ENCODE data around the gene MPST. TPM values are rescaled to one million over a fixed set of nuclear protein-coding genes. Genes with fewer than 3 reads are reported as not detected.

Gene MPST
- total RNA-seq, 1 donor from 2014 or later = 48.5 TPM

DNA sequence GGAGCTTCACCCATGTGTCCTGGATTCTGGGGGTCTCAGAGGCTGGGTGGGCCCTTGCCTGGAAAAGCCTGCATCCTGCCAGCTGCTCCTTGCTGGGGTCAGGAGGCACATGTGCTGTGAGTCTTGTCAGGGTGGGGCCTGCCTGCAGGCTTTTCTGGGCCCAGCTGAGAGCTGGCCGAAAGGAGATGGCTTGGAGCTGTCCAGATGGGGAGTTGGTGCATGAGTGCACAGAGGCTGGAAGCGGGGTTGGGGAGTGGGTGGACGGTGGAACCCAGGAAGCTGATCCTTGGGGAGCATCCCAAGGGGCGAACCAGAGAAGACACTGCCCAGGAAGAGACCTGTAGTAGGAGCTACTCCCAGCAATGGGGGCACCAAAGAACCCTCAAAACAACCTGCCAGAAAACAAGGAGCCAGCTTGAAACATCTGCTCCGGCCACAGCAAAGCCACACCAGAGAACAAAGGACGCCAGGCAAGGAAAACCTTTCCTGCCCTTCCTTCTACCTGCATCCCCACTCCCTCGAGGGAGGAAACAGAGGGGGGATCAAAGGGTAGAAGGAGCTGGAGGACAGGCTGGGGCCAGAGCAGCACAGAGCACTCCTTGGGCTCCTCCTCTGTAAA lies 23.8 kb downstream of the MPST start:
- Histone ChIP-seq H3K4me1 (ENCODE audit: control insufficient read depth in 3 of 3, insufficient read depth in 3 of 3, low read length in 3 of 3) (peaks cover 0 to 4% (median 0%) of the 10 kb centered on the region in 3 donors), H3K4me3 (ENCODE audit: low read length in 3 of 3) (no peak overlapping the region), H3K27ac (ENCODE audit: low read depth, low read length) (no peak overlapping the region), H3K27me3 (ENCODE audit: control insufficient read depth in 3 of 3, insufficient read depth in 3 of 3, low read length in 3 of 3) (peaks cover 9 to 10% (median 9%) of the 10 kb centered on the region in 3 donors), H3K9ac (ENCODE audit: low read depth in 1 of 3, low read length in 3 of 3) (peak overlapping the region in 1 of 3 donors; percentile 40), H3K9me3 (ENCODE audit: control insufficient read depth in 3 of 3, low read length in 3 of 3) (no peaks in the 10 kb centered on the region), H3K36me3 (ENCODE audit: control insufficient read depth in 3 of 3, insufficient read depth in 3 of 3, low read length in 3 of 3) (no peaks in the 10 kb centered on the region)

- peak overlapping the region in 1 of 3 donors; percentile 40 for H3K9ac ChIP-seq (ENCODE audit: low read depth in 1 of 3, low read length in 3 of 3)
These were observed 24.4 kb downstream of the MPST start for GRCh38 chr22:37043828-37044538.

DNA sequence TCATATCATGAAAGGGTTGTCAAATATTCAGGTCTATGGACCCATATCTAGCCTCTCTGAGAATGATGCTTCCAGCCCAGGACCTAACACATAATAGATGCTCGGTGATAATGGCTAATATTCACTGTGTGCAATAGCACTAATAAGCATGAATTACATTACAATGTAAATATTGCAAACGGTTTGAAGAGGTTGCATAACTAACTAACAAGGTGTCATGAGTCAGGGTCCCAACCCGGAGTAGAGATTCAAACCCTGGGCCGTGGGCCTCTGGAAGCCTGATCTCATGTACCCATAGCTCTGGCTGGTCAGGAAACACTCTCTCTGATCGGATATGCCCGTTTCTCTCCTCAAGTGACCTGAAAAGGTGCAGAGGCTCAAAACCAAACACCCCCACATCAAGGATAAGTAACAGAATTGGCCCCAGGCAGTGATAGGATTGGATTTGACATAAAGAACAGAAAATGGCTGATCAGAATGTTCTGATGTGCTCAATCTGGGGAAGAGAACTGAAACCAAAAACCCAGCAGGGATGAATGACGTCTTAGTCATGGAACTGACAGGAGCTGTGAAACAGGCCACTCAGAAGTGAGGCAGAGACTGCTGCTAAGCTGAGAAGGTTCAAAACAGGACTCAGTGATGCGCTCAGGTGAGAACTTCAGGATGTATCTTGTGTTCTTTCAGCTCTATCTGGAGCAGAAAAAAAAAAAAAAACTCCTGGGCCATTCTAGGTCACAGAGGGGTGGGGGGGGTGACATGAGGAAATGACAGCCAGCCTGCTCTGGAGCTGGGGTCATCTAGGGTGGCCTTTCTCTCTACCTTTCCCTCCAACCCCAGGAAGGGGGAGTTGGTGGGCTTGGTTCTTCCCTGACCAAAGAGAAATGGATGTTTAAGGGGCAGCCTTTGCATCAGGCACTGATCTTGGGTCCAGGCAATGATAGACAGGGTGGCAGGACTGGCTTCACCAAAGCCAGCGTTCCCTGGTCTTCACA lies 25.4 kb downstream of the MPST start:
- H3K4me3 ChIP-seq (ENCODE audit: low read length in 3 of 3) = no peak overlapping the region
- no peak overlapping the region for H3K9ac ChIP-seq (ENCODE audit: low read depth in 1 of 3, low read length in 3 of 3)
- peaks cover 0 to 4% (median 0%) of the 10 kb centered on the region in 3 donors for H3K4me1 ChIP-seq (ENCODE audit: control insufficient read depth in 3 of 3, insufficient read depth in 3 of 3, low read length in 3 of 3)
- no peaks in the 10 kb centered on the region for H3K9me3 ChIP-seq (ENCODE audit: control insufficient read depth in 3 of 3, low read length in 3 of 3)
- H3K27ac ChIP-seq (ENCODE audit: low read depth, low read length) = no peak overlapping the region
- H3K27me3 ChIP-seq (ENCODE audit: control insufficient read depth in 3 of 3, insufficient read depth in 3 of 3, low read length in 3 of 3) = peaks cover 9 to 13% (median 9%) of the 10 kb centered on the region in 3 donors
- H3K36me3 ChIP-seq (ENCODE audit: control insufficient read depth in 3 of 3, insufficient read depth in 3 of 3, low read length in 3 of 3) = no peaks in the 10 kb centered on the region

More at GRCh38 chr22:37043828-37044538, 24.4 kb downstream of the MPST start:
- no peak overlapping the region for H3K4me3 ChIP-seq (ENCODE audit: low read length in 3 of 3)
- no peak overlapping the region for H3K27ac ChIP-seq (ENCODE audit: low read depth, low read length)
- H3K9me3 ChIP-seq (ENCODE audit: control insufficient read depth in 3 of 3, low read length in 3 of 3) = no peaks in the 10 kb centered on the region
- H3K27me3 ChIP-seq (ENCODE audit: control insufficient read depth in 3 of 3, insufficient read depth in 3 of 3, low read length in 3 of 3) = peaks cover 9 to 10% (median 9%) of the 10 kb centered on the region in 3 donors
- peaks cover 0 to 4% (median 0%) of the 10 kb centered on the region in 3 donors for H3K4me1 ChIP-seq (ENCODE audit: control insufficient read depth in 3 of 3, insufficient read depth in 3 of 3, low read length in 3 of 3)
- no peaks in the 10 kb centered on the region for H3K36me3 ChIP-seq (ENCODE audit: control insufficient read depth in 3 of 3, insufficient read depth in 3 of 3, low read length in 3 of 3)

DNA sequence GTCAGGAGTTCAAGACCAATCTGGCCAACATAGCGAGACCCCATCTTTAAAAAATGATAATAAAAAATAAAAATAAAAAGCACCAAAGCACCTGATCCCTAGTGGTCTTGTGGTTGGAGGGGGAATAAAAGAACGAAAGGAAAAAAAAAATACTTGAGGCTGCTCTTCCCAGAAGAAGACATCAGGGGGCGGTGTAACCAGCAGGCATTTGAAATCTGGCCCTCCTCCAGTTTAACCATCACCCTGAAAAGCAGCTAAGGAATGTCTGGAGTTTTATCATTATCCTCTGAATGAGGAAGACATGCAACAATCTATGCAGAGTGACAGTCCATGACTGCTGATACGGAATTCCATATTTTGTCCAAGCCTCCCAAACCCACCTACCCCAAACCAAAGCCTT lies 26.4 kb downstream of the MPST start:
- Histone ChIP-seq H3K27me3 (ENCODE audit: control insufficient read depth in 3 of 3, insufficient read depth in 3 of 3, low read length in 3 of 3) (peaks cover 15 to 19% (median 18%) of the 10 kb centered on the region in 3 donors), H3K4me1 (ENCODE audit: control insufficient read depth in 3 of 3, insufficient read depth in 3 of 3, low read length in 3 of 3) (peaks cover 0 to 4% (median 0%) of the 10 kb centered on the region in 3 donors), H3K4me3 (ENCODE audit: low read length in 3 of 3) (no peak overlapping the region), H3K9ac (ENCODE audit: low read depth in 1 of 3, low read length in 3 of 3) (no peak overlapping the region), H3K27ac (ENCODE audit: low read depth, low read length) (no peak overlapping the region), H3K36me3 (ENCODE audit: control insufficient read depth in 3 of 3, insufficient read depth in 3 of 3, low read length in 3 of 3) (no peaks in the 10 kb centered on the region), H3K9me3 (ENCODE audit: control insufficient read depth in 3 of 3, low read length in 3 of 3) (no peaks in the 10 kb centered on the region)

GRCh38 chr22:37046589-37046988 lies 27.0 kb downstream of the MPST start:
- no peaks in the 10 kb centered on the region for H3K9me3 ChIP-seq (ENCODE audit: control insufficient read depth in 3 of 3, low read length in 3 of 3)
- no peak overlapping the region for H3K9ac ChIP-seq (ENCODE audit: low read depth in 1 of 3, low read length in 3 of 3)
- no peaks in the 10 kb centered on the region for H3K36me3 ChIP-seq (ENCODE audit: control insufficient read depth in 3 of 3, insufficient read depth in 3 of 3, low read length in 3 of 3)
- peaks cover 15 to 22% (median 18%) of the 10 kb centered on the region in 3 donors for H3K27me3 ChIP-seq (ENCODE audit: control insufficient read depth in 3 of 3, insufficient read depth in 3 of 3, low read length in 3 of 3)
- H3K4me1 ChIP-seq (ENCODE audit: control insufficient read depth in 3 of 3, insufficient read depth in 3 of 3, low read length in 3 of 3) = peaks cover 0 to 4% (median 0%) of the 10 kb centered on the region in 3 donors
- no peak overlapping the region for H3K4me3 ChIP-seq (ENCODE audit: low read length in 3 of 3)
- H3K27ac ChIP-seq (ENCODE audit: low read depth, low read length) = no peak overlapping the region

GRCh38 chr22:37047006-37047405 lies 27.5 kb downstream of the MPST start:
- Histone ChIP-seq H3K36me3 (ENCODE audit: control insufficient read depth in 3 of 3, insufficient read depth in 3 of 3, low read length in 3 of 3) (no peaks in the 10 kb centered on the region), H3K9ac (ENCODE audit: low read depth in 1 of 3, low read length in 3 of 3) (no peak overlapping the region), H3K27ac (ENCODE audit: low read depth, low read length) (no peak overlapping the region), H3K4me1 (ENCODE audit: control insufficient read depth in 3 of 3, insufficient read depth in 3 of 3, low read length in 3 of 3) (peaks cover under 1 to 5% (median under 1%) of the 10 kb centered on the region in 3 donors), H3K4me3 (ENCODE audit: low read length in 3 of 3) (no peak overlapping the region), H3K9me3 (ENCODE audit: control insufficient read depth in 3 of 3, low read length in 3 of 3) (no peaks in the 10 kb centered on the region), H3K27me3 (ENCODE audit: control insufficient read depth in 3 of 3, insufficient read depth in 3 of 3, low read length in 3 of 3) (peaks cover 18 to 26% (median 19%) of the 10 kb centered on the region in 3 donors)

DNA sequence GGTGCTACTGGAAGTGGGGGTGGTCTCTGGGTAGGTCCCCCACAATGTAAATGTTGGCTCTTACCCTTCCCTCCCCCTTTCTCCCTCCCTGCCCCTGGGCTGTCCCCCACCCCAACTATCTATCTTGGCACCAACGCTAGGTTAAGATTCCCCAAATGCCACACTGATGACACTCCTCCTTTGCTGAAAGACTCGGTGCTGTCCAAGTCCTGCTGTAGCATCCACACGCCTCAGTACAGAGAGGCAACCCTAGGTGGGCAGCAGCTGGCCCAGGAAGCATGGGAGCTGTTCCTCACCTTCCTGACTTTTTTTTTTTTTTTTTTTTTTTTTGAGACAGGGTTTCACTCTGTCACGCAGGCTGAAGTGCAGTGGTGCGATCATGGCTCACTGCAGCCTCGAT lies 28.6 kb downstream of the MPST start:
- no peak overlapping the region for H3K27ac ChIP-seq (ENCODE audit: low read depth, low read length)
- peaks cover 18 to 35% (median 26%) of the 10 kb centered on the region in 3 donors for H3K27me3 ChIP-seq (ENCODE audit: control insufficient read depth in 3 of 3, insufficient read depth in 3 of 3, low read length in 3 of 3)
- no peak overlapping the region for H3K4me3 ChIP-seq (ENCODE audit: low read length in 3 of 3)
- peaks cover 0 to under 1% (median 0%) of the 10 kb centered on the region in 3 donors for H3K36me3 ChIP-seq (ENCODE audit: control insufficient read depth in 3 of 3, insufficient read depth in 3 of 3, low read length in 3 of 3)
- H3K4me1 ChIP-seq (ENCODE audit: control insufficient read depth in 3 of 3, insufficient read depth in 3 of 3, low read length in 3 of 3) = peaks cover 7 to 12% (median 10%) of the 10 kb centered on the region in 3 donors
- no peak overlapping the region for H3K9ac ChIP-seq (ENCODE audit: low read depth in 1 of 3, low read length in 3 of 3)
- H3K9me3 ChIP-seq (ENCODE audit: control insufficient read depth in 3 of 3, low read length in 3 of 3) = no peaks in the 10 kb centered on the region

DNA sequence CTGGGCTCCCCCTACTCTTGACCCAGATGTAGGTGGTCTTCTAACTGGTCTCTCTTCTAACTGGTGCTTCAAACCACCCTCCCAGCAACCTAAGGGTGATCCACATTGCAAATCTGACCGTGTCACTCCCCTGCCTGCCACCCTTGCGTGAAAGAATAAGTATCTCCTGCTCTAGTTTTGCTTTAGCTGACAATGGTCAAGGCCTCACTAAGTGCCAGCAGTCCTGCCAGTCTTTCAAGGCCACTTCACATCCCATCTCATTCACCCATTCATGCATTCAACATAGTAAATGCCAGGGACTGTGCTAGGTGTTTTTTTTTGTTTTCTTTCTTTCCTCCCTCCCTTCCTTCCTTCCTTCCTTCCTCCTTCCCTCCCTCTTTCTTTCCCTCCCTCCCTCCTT lies 29.7 kb downstream of the MPST start:
- Histone ChIP-seq H3K4me1 (ENCODE audit: control insufficient read depth in 3 of 3, insufficient read depth in 3 of 3, low read length in 3 of 3) (peaks cover 7 to 10% (median 8%) of the 10 kb centered on the region in 3 donors), H3K9ac (ENCODE audit: low read depth in 1 of 3, low read length in 3 of 3) (no peak overlapping the region), H3K27me3 (ENCODE audit: control insufficient read depth in 3 of 3, insufficient read depth in 3 of 3, low read length in 3 of 3) (peaks cover 17 to 33% (median 21%) of the 10 kb centered on the region in 3 donors), H3K36me3 (ENCODE audit: control insufficient read depth in 3 of 3, insufficient read depth in 3 of 3, low read length in 3 of 3) (peaks cover 0 to 2% (median 0%) of the 10 kb centered on the region in 3 donors), H3K9me3 (ENCODE audit: control insufficient read depth in 3 of 3, low read length in 3 of 3) (no peaks in the 10 kb centered on the region), H3K27ac (ENCODE audit: low read depth, low read length) (no peak overlapping the region), H3K4me3 (ENCODE audit: low read length in 3 of 3) (no peak overlapping the region)

DNA sequence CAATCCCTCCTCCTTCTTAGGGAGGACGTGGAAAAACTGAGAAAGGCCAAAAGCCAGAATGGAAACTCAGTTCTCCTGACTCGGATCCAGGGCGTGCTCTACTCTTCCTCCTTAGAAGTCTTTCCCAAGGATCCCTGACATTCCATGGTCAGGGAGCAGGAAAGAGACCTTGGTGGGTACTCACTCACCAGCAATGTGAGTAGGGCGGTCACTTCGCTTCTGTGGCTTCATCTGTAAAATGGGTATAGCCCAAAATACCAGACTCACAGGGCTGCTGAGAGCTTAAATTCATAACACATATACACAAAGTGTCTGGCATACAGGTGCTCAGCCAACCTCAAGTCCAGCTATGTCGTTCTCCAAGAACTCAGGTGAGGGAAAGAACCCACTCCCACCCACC lies 31.4 kb downstream of the MPST start:
- Histone ChIP-seq H3K27ac (ENCODE audit: low read depth, low read length) (no peak overlapping the region), H3K4me3 (ENCODE audit: low read length in 3 of 3) (no peak overlapping the region), H3K4me1 (ENCODE audit: control insufficient read depth in 3 of 3, insufficient read depth in 3 of 3, low read length in 3 of 3) (peaks cover 7 to 10% (median 8%) of the 10 kb centered on the region in 3 donors), H3K9me3 (ENCODE audit: control insufficient read depth in 3 of 3, low read length in 3 of 3) (no peaks in the 10 kb centered on the region), H3K36me3 (ENCODE audit: control insufficient read depth in 3 of 3, insufficient read depth in 3 of 3, low read length in 3 of 3) (peaks cover 0 to 2% (median 2%) of the 10 kb centered on the region in 3 donors), H3K9ac (ENCODE audit: low read depth in 1 of 3, low read length in 3 of 3) (no peak overlapping the region), H3K27me3 (ENCODE audit: control insufficient read depth in 3 of 3, insufficient read depth in 3 of 3, low read length in 3 of 3) (peaks cover 14 to 33% (median 21%) of the 10 kb centered on the region in 3 donors)
